Mesenteric fat pad (tissue), 1 donor: Measurements from ENCODE around the gene SPAM1. TPM values are rescaled to one million over a fixed set of nuclear protein-coding genes. Genes with fewer than 3 reads are reported as not detected.
"Not testable (repeated sequence)": the region's sequence is repeated elsewhere in the genome, so short reads cannot be mapped to it uniquely, and the experiment has no call there.

Experiments
- DNase-seq: peaks from one replicate; pipeline ENCODE4 v3.0.0-alpha.2; 2020; ENCODE audit warnings: low spot score
- total RNA-seq: library from RNA; stranded (reverse); fragmentation: NEBNext Ultra II Directional; extraction: Animal tissue kit (Norgen Biotek cat#: 25700); gene quantifications from one replicate; pipeline ENCODE4 v1.2.1, GENCODE V29; 2021
- donor health status: DM: yes; HTN: yes; CAD: no.

The SPAM1 gene
- total RNA-seq, 1 donor from 2014 or later: not detected

DNA sequence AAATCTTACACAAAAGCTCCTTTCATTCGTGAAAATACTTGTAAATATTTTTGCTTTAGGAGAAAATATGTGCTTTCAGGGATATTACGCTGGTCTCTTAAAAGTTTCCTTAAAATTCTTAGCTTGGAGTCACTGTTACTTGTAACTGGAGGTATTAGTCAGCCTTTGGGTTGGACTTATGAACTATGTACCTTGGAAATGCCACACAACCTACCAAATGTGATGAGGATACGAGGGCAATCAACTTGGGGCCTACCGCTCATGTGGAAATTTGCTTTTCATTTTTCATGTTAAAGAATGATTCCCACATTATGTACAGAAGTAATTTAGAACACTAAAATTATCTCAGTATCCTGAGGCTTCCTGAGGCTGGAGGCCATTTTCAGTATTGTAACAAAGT is 23.1 kb downstream of the SPAM1 start:
- DNase-seq: no peak

DNA sequence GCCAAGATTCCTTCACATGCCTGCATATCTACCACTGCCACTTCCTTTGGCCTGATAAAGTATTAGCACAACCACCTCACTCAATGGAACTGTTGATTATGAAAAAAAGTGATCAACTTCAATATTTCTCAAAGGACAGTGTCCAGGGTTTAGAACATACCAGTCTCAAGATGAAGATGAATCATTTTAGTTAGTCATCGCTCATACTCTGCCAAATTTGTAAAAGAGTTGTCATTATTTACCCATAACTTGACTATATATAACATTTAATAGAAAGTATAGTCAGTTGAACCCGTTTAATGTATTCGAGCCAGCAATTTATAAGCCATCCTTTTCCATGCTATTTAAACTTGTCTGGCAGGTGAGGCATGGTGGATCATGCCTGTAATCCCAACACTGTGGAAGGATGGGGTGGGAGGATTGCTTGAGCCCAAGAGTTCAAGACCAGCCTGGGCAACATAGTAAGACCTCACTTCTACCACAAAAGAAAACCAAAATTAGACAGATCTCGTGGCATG is 33.2 kb downstream of the SPAM1 start:
- no peak for DNase-seq

DNA sequence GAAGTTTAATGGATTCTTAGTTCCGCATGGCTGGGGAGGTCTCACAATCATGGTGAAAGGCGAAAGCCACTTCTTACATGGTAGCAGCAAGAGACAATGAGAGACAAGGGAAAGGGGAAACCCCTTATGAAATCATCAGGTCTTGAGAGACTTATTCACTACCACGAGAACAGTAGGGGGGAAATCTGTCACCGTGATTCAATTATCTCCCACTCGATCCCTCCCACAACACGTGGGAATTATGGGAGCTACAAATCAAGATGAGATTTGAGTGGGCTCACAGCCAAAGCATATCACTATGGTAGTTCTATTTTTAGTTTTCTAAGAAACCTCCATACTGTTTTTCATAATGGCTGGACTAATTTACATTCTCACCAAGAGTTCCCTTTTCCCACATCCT is 36.7 kb downstream of the SPAM1 start:
- DNase-seq: no peak

DNA sequence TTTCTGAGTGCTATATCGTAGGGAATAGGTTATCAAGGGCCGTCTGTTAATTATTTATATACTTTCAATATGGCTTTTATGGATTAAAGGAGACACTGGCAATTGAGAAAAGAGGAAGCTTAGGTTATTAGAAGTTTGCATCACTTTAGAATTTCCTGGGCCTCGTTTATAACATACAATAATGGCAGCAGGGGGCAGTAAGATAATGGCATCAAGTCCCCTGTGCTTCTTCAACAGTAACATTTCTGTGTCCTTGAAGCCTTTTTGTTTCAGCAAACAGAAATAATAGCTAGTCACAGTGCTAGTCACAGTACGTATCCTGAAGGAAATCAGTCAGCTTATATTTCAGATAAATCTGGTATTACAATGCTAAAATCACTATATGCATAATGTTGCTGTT is 41.9 kb downstream of the SPAM1 start:
- DNase-seq: no peak

DNA sequence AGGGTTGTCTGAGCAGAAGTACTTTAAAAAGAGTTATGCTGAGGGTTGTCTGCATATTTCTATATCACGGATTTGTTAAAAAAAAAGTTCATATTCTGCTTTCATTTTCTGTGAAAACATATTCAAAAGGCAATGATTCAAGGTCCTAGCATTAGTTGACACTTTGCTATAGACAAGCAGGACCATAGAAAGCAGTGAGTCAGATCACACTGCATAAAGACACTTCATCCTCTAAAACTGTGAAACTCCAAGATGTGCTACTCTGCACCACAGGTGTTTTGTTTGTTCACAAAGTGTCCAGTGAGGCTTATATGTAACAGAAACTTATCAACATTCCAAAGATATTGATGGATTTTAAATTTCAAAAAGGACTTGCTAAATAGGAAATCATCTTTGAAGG is 47.0 kb downstream of the SPAM1 start:
- DNase-seq: no peak

DNA sequence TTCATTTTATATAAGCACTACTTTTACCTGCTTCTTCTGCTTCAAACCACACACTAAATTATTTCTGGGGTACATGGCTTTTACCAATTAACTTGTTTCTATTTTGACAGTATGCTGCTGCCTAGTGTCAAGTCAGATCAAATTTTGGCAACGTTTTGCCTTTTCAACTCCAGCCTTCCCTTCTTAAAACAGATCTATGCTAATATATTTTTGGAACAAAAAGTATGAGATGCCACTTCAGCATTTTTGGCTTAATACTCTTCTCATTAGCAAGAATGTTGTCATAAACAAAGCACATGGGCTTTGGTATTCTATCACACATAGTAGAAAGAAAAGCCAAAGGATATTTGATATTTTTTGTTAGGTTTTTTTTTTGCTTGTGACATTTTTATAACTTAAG is 47.8 kb downstream of the SPAM1 start:
- DNase-seq: no peak

DNA sequence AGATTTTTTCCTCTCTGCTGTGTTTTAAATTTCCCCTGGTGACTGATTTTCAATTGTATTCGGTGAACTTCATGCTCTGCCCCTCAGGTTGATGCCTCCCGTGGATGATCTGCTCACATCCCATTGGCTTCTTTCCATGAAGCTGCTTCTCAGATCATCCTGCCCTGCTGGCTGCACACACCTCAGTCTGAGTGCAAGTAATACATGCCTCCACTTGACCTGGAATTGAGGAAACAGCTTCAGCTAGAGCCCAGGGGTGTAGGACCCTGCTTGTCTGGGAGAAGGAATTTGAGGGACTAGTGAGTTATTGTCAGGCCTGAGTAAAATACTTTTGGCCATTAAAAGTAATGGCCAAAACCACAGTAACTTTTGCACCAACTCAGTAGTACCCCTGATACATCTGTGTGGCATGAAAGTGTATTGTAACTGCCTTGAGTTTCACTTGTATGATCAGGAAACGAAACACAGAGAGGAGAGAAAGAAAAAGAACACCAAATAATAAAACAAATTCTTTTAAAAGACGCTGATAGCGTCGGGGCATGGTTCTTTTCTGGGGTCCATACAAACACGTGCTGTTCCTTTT is 49.4 kb downstream of the SPAM1 start:
- no peak for DNase-seq

DNA sequence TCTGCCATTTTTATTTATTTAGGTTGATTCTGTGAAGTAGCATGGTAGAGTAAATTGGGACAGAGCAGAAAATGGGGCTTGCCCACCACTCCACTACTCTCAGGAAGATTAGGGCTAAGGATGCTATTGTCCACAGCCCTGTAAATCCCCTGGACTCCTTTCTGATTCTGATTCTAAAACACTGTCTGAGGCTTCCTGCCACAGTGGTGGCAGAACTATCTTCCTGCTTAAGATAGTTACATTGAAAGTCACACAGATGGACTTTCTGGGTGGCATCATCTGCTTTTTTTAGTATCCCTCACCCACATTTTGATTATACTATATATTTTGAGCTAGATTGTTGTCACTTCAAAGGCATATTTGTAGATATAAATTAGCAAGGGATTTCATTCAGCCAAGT is 50.0 kb downstream of the SPAM1 start:
- DNase-seq: no peak

DNA sequence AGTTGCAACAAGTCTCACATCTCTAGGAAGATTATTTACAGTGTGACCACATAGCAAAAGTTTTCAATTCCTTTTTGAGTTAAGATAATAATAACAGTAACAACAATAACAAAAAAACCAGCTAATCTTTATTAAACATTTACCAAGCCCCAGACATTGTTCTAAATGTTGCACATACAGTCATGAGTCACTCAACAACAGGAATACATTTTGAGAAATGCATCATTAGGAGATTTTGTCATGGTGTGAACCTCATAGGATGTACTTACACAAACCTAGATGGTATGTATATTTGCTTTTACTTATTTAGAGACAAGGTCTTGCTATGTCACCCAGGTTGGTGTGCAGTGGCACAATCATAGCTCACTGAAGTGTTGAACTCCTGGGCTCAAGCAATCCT is 52.0 kb downstream of the SPAM1 start:
- DNase-seq: no peak

DNA sequence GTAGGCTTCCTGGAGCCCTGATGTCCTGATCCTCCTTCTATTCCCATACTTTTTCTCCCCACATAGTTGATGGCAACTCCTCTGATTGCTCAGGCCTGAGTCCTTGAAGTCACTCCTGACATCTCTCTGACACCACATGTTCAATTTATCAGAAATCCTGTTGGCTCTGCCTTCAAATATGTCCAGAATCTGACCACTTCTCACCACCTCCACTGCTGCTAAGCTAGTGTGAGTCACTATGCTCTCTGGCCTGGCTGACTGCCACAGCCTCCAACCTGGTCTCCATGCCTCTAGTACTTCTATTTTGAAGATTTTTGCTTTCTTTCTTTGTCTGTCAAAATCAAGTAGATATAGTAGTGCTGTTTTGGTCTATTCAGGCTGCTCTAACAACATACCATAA is 54.8 kb downstream of the SPAM1 start:
- no peak for DNase-seq

DNA sequence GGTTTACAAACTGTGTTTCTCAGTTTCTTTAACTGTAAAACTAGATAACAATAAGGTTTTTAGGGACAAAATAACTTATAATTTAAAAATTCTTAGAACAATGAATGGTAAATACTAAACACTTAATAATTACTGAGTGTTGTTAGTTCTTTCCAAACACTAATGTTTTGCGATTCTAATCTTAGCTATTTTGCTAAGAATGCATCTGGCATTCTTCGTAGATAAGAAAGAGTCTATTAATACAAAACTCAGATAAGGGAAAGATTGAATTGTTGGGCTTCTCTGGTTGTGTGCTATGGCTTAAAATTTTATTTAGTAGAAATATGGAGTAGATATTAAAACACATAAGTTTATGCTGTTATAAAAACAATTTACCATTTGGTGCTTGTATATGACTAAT is 62.4 kb downstream of the SPAM1 start:
- DNase-seq: no peak

DNA sequence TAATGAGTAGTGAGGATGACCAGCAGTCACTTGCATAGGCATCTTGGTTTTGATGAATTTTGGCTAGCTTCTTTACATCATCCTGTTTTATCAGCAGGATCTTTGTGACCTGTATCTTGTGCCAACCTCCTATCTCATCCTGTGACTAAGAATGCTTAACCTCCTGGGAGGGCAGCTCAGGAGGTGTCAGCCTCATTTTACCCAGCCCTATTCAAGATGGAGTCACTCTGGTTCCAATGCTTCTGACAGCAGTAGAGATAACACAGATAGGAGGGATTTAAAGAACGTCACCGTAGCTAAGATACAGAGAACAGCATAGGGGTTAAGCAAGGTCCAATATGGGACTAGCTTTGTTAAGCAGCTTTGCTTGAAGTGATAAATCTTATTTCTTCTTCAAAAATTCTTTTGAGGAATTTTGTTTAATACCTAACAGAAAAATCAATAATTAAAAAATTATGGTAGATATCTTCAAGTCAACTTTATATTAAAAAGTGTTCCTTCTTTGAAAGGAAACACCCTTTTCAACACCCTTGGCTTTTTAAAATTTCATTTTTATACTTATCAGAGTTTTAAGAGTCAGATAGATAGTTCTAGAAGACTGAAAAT is 68.0 kb downstream of the SPAM1 start:
- no peak for DNase-seq

DNA sequence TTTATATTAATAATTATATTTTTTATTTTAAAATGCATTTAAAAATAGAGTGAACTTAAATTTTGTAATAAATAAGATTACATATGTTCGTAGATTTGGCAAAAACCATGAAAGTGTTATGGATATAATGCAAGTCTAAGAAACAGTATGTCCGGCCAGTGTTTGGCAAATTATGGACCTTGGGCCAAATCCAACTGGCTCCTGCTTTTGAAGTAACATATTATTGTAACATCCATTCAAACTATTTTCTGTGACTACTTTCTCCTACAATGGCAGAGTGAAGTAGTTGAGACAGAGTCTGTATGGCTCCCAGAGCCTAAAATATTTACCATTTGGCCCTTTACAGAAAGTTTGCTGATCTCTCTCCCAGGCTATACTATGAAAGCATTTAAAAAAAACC is 69.0 kb downstream of the SPAM1 start:
- DNase-seq: no peak

DNA sequence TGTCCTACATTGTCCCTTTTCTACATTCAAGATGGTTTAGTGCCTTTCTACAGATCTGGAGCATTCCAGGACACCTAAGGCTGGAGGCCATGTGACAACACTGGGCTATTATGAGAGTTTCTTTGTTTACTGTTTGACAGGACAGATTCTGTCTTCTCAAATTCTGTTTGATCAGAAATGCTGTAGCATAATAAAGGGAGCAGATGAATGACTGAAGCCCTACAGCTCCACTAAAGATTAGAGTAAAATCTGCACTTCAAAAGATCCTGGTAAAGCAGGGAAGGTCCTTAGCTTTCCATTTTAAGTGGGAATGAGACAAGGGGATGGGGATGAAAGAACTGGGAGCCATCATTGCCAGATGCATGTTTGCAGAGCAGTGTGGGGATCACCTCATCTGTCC is 69.4 kb downstream of the SPAM1 start:
- no peak for DNase-seq

DNA sequence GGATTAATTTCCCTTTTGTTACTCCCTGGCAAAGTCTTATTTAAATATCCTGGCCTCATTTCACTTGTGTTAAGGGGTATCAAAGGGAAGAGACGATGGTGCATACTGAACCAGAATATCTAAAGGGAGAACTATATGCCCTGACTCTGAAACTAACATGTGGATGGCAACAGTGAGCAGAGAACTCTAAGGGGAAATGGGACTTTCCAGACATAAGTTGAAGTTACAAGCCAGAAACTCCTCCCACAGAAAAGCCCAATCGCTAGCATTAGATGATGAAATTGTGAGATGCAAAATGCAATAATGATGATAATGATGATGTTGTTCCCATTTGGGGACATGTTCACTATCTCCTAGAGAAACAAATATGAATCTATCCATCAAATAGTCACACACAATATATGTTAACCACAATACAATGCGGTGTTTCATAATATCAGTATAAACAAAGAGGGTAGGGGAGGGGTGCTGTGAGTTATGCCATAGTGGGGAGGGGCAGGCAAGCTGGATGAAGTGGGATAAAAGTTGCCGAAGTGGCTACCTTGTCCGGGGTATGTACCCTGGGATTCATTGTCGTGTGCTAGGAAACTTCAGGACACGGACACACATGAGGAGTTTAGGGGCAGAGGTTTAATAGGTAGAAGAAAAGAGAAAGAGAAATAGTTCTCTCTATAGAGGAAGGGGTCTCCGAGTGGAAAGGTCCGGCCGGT is 70.7 kb downstream of the SPAM1 start:
- DNase-seq: no peak

DNA sequence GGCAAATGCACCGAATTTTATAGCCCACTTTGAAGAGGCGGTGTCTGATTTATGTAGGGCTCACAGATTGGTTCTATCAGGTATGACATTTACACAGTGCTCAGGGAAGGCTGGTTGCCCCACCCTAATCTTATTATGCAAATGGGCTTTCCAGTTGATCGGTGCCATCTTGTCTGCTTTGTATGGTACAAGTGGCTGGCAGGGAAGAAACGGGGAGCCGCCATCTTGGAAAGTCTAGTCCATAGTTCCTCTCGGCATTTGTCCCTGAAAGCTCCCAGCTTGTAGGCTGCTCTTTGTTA is 71.2 kb downstream of the SPAM1 start:
- no peak for DNase-seq

DNA sequence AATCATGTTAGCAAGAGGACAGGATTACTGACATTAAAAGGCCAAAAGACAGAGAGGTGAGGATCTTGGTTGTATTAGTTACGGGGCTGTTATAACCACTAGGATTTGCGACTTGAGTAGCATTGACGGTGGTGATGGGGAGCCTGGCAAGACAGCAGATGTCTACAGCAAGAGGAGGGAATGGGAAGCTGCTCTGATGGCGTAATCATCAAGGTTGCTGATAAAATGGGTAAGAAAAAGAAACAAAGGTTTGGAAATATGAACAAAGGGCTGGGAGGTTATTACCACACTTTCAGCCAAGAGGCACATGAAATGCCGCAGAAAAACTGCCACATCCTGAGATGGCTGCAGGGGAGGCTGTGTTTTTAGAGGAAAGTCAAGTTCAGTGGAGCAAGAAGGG is 73.9 kb downstream of the SPAM1 start:
- DNase-seq: no peak

DNA sequence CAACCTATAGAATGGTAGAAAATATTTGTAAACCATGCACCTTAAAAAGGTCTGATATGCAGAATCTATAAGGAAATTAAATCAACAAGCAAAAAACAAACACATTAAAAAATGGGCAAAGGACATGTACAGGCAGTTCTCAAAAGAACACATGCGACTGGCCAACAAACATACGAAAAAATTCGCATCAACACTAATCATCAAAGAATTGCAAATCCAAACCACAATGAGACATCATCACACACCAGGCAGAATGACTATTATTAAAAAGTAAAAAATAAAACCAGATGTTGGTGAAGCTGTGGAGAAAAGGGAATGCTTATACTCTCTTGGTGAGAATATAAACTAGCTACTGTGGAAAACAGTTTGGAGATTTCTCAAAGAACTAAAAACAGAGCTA is 74.7 kb downstream of the SPAM1 start:
- DNase-seq: no peak

DNA sequence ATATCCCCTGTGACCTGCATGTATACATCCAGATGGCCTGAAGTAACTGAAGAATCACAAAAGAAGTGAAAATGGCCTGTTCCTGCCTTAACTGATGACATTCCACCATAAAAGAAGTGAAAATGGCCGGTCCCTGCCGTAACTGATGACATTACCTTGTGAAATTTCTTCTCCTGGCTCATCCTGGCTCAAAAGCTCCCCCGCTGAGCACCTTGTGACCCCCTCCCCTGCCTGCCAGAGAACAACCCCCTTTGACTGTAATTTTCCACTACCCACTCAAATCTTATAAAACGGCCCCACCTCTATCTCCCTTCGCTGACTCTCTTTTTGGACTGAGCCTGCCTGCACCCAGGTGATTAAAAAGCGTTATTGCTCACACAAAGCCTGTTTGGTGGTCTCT is 83.3 kb downstream of the SPAM1 start:
- not testable (repeated sequence) for DNase-seq

DNA sequence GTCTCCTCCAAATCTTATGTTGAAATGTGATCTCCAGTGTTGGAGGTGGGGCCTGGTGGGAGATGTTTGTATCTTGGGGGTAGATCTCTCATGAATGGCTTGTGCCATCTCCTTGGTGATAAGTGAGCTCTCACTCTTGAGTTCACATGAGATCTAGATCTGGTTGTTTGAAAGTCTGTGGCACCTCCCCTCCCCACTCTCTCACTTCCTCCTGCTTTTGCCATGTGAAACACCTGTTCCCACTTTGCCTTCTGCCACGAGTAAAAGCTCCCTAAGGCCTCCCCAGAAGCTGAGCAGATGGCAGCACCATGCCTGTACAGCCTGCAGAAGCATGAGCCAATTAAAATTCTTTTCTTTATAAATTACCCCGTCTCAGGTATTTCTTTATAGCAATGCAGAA is 84.3 kb downstream of the SPAM1 start:
- no peak for DNase-seq
